HCT116 (cell line): ENCODE data around the gene RAP1A. TPM values are rescaled to one million over a fixed set of nuclear protein-coding genes. Genes with fewer than 3 reads are reported as not detected.

ENCODE experiments used
- ATAC-seq: fragments of 200-7000 bp; cut with Tn5 transposase; 2 replicates; pipeline ENCODE4 v1.9.1; 2020; ENCODE audit warnings: mild to moderate bottlenecking, moderate library complexity
- BruUV-seq: library from RNA; stranded (reverse); fragments of 400-500 nt; replicated peaks from 2 replicates; lab custom pipeline; 2021; lab: Mats Ljungman, UMichigan
- CTCF ChIA-PET: fragments of 300-600 bp; sonication (Branson Sonifier 250); formaldehyde crosslinking; loops from one replicate; lab custom pipeline; 2021; ENCODE audit warnings: antibody characterized with exemption; lab: Charles Lee
- POLR2A ChIA-PET: fragments of 300-600, 350-600 bp; sonication (Branson Sonifier 250); formaldehyde crosslinking; loops from one replicate; lab custom pipeline; 2021; ENCODE audit warnings: antibody characterized with exemption; lab: Charles Lee
- RAD21 ChIA-PET, 2 experiments: fragments of 300-600 bp; sonication (Branson Sonifier 250); formaldehyde crosslinking; loops; one replicate each; lab custom pipeline; 2023; ENCODE audit warnings: low total read pairs in 2 of 2; ENCODE audit not compliant: uncharacterized antibody in 2 of 2, unreplicated experiment in 2 of 2, low non-redundant PET in 1 of 2; lab: Charles Lee
- DNase-seq: peaks from one replicate; pipeline ENCODE4 v3.0.0-alpha.2; 2010; ENCODE audit warnings: low read depth, low spot score
- H2AFZ ChIP-seq: fragments of 200-600 bp; shearing (Covaris generic), sonication (generic); 2 replicates; pipeline ENCODE4 v1.6.1; 2017; ENCODE audit warnings: low read depth, mixed run types, mixed read lengths, antibody characterized with exemption, low read length; ENCODE audit not compliant: poor library complexity, severe bottlenecking
- H3K27ac ChIP-seq: 2 replicates; pipeline ENCODE4 v1.5.1; 2012; ENCODE audit warnings: low read depth, low read length
- H3K27me3 ChIP-seq: fragments of 200-600 bp; sonication (generic); 2 replicates; pipeline ENCODE4 v1.6.1; 2016; ENCODE audit warnings: mixed run types, low read length, mixed read lengths; ENCODE audit not compliant: insufficient read depth
- H3K36me3 ChIP-seq, 2 experiments: fragments of 200-500 bp in 1 of 2; fragments of 200-600 bp in 1 of 2; sonication (Bioruptor generic) in 1 of 2; sonication (generic) in 1 of 2; 2 replicates each; pipeline versions ENCODE4 v1.5.1 to v1.6.1; 2014 to 2016; ENCODE audit warnings: low read length in 2 of 2, inconsistent platforms in 1 of 2, mixed read lengths in 1 of 2, mixed run types in 1 of 2; ENCODE audit not compliant: insufficient read depth in 2 of 2, control insufficient read depth in 1 of 2
- H3K4me1 ChIP-seq, 2 experiments: fragments of 200-600 bp in 1 of 2; sonication (generic) in 1 of 2; 2 replicates each; pipeline versions ENCODE4 v1.5.1 to v1.6.1; 2012 to 2017; ENCODE audit warnings: low read length in 2 of 2, inconsistent platforms in 1 of 2, mild to moderate bottlenecking in 1 of 2, mixed read lengths in 1 of 2, mixed run types in 1 of 2, moderate library complexity in 1 of 2; ENCODE audit not compliant: insufficient read depth in 2 of 2, control insufficient read depth in 1 of 2
- H3K4me2 ChIP-seq: fragments of 200-600 bp; sonication (generic); 2 replicates; pipeline ENCODE4 v1.6.1; 2017; ENCODE audit warnings: mixed run types, low read length, mixed read lengths
- H3K4me3 ChIP-seq, 2 experiments: fragments of 200-600 bp in 1 of 2; sonication (generic) in 1 of 2; replicated peaks in 1 of 2; 2 replicates each; pipeline ENCODE4 v1.5.1; 2011 to 2016; ENCODE audit warnings: low read length in 2 of 2, control low read depth in 1 of 2, low read depth in 1 of 2, mild to moderate bottlenecking in 1 of 2, mixed read lengths in 1 of 2, mixed run types in 1 of 2
- H3K79me2 ChIP-seq: fragments of 200-600 bp; sonication (generic); 2 replicates; pipeline ENCODE4 v1.6.1; 2017; ENCODE audit warnings: mild to moderate bottlenecking, mixed run types, low read length, moderate library complexity, mixed read lengths; ENCODE audit not compliant: insufficient read depth
- H3K9ac ChIP-seq: fragments of 200-600 bp; sonication (generic); 2 replicates; pipeline ENCODE4 v1.6.1; 2016; ENCODE audit warnings: low read length, mixed read lengths
- H3K9me2 ChIP-seq: fragments of 200-600 bp; sonication (generic), shearing (Covaris generic); 2 replicates; pipeline ENCODE4 v1.6.1; 2017; ENCODE audit warnings: mixed run types, mild to moderate bottlenecking, moderate library complexity; ENCODE audit not compliant: insufficient read depth
- H3K9me3 ChIP-seq, 2 experiments: fragments of 200-500 bp in 1 of 2; fragments of 200-600 bp in 1 of 2; sonication (Bioruptor generic) in 1 of 2; sonication (generic) in 1 of 2; 2 replicates each; pipeline ENCODE4 v1.6.1; 2014 to 2017; ENCODE audit warnings: low read length in 2 of 2, mixed read lengths in 2 of 2, inconsistent platforms in 1 of 2, low read depth in 1 of 2, mild to moderate bottlenecking in 1 of 2, mixed run types in 1 of 2, moderate library complexity in 1 of 2; ENCODE audit not compliant: control insufficient read depth in 1 of 2, insufficient read depth in 1 of 2
- H4K20me1 ChIP-seq: fragments of 200-600 bp; sonication (generic), shearing (Covaris generic); 2 replicates; pipeline ENCODE4 v1.6.1; 2017; ENCODE audit warnings: mixed run types, mild to moderate bottlenecking, moderate library complexity; ENCODE audit not compliant: insufficient read depth
- CBX3 ChIP-seq: IDR thresholded peaks from 2 replicates; pipeline ENCODE4 v1.6.1; 2012; ENCODE audit warnings: low read depth
- CEBPB ChIP-seq: IDR thresholded peaks from 2 replicates; pipeline ENCODE4 v1.6.1; 2012; ENCODE audit warnings: low read depth
- EGR1 ChIP-seq: IDR thresholded peaks from 2 replicates; pipeline ENCODE4 v1.6.1; 2012; ENCODE audit warnings: low read depth
- ELF1 ChIP-seq: IDR thresholded peaks from 2 replicates; pipeline ENCODE4 v1.6.1; 2012; ENCODE audit warnings: low read depth, borderline replicate concordance
- EZH2 ChIP-seq: fragments of 200-600 bp; sonication (generic); IDR thresholded peaks from 2 replicates; pipeline ENCODE4 v1.6.1; 2017; ENCODE audit warnings: antibody characterized with exemption, mixed run types
- EZH2phosphoT487 ChIP-seq: fragments of 200-600 bp; IDR thresholded peaks from 2 replicates; pipeline ENCODE4 v1.6.1; 2018; ENCODE audit warnings: antibody characterized with exemption, borderline replicate concordance
- FOSL1 ChIP-seq: IDR thresholded peaks from 2 replicates; pipeline ENCODE4 v1.6.1; 2012; ENCODE audit warnings: low read depth
- REST ChIP-seq: IDR thresholded peaks from 2 replicates; pipeline ENCODE4 v1.6.1; 2012; ENCODE audit warnings: low read depth
- SIN3A ChIP-seq: IDR thresholded peaks from 2 replicates; pipeline ENCODE4 v1.6.1; 2012; ENCODE audit warnings: low read depth
- SP1 ChIP-seq: IDR thresholded peaks from 2 replicates; pipeline ENCODE4 v1.6.1; 2012; ENCODE audit warnings: low read depth
- SRF ChIP-seq: IDR thresholded peaks from 2 replicates; pipeline ENCODE4 v1.6.1; 2012; ENCODE audit warnings: low read depth
- TCF7L2 ChIP-seq: IDR thresholded peaks from 2 replicates; pipeline ENCODE4 v1.7.0; 2011; ENCODE audit warnings: borderline replicate concordance, inconsistent platforms; ENCODE audit not compliant: insufficient read depth, insufficient read length; ENCODE audit errors: extremely low read depth
- YY1 ChIP-seq: IDR thresholded peaks from 2 replicates; pipeline ENCODE4 v1.6.1; 2011; ENCODE audit warnings: low read length, low read depth, moderate library complexity, mild to moderate bottlenecking; ENCODE audit not compliant: insufficient replicate concordance; ENCODE audit errors: extremely low read depth
- ZBTB33 ChIP-seq: IDR thresholded peaks from 2 replicates; pipeline ENCODE4 v1.6.1; 2011; ENCODE audit warnings: mild to moderate bottlenecking, low read length, moderate library complexity; ENCODE audit not compliant: insufficient replicate concordance; ENCODE audit errors: extremely low read depth
- ZFX ChIP-seq: fragments of 450-650 bp; IDR thresholded peaks from 2 replicates; pipeline ENCODE4 v1.6.1; 2017
- ZNF274 ChIP-seq: fragments of 200-500 bp; sonication (Bioruptor generic); IDR thresholded peaks from 2 replicates; pipeline ENCODE4 v1.6.1; 2014; ENCODE audit warnings: mild to moderate bottlenecking, low read depth, low read length, inconsistent platforms
- intact Hi-C: fragments of 100-400 bp; cut with micrococcal nuclease; formaldehyde crosslinking; loops from 2 replicates; pipeline ENCODE4 v1.10.0; 2022
- total RNA-seq: library from RNA; stranded (reverse); gene quantifications from one replicate; pipeline ENCODE4 v1.2.1, GENCODE V29; 2021; ENCODE audit not compliant: unreplicated experiment

The RAP1A gene
- total RNA-seq, 1 experiment from 2014 or later, result 46.2 TPM

GRCh38 chr1:111665497-111665896 is 45.9 kb downstream of the RAP1A start:
- H2AFZ ChIP-seq, result no peak overlapping the region
- H3K79me2 ChIP-seq, result peaks cover 21% of the 10 kb centered on the region; the same call in 1 of the 2 replicates
- intact Hi-C loops, result no loop called here
- H3K4me1 ChIP-seq, result no peaks in the 10 kb centered on the region
- BruUV-seq, result no TSS peak
- ATAC-seq, result no peak
- ChIA-PET POLR2A (no interaction called here), RAD21 (no interaction called here), CTCF (interaction anchor here (0.8 to 1.2 kb wide), 2 partner anchors 49 to 158 kb away, joined by 3 to 5 read pairs; no protein-coding TSS in a partner anchor)
- H3K9me3 ChIP-seq, result no peaks in the 10 kb centered on the region
- H3K9me2 ChIP-seq, result no peaks in the 10 kb centered on the region
- H3K4me2 ChIP-seq, result no peak overlapping the region
- H3K4me3 ChIP-seq, result no peak overlapping the region
- H3K36me3 ChIP-seq, result no peaks in the 10 kb centered on the region
- H3K27me3 ChIP-seq, result no peaks in the 10 kb centered on the region
- no peaks in the 10 kb centered on the region; the same call in 1 of the 2 replicates for H4K20me1 ChIP-seq
- TF ChIP-seq SIN3A (no peak), CBX3 (no peak), EZH2 (no peak), SRF (no peak)
- H3K9ac ChIP-seq, result no peak overlapping the region
- H3K27ac ChIP-seq, result no peak overlapping the region
- DNase-seq, result no peak

- Histone ChIP-seq H3K4me1 (no peaks in the 10 kb centered on the region), H3K36me3 (no peaks in the 10 kb centered on the region), H3K79me2 (peaks cover 24% of the 10 kb centered on the region; the same call in 1 of the 2 replicates), H3K9ac (no peak overlapping the region), H3K27me3 (no peaks in the 10 kb centered on the region), H2AFZ (no peak overlapping the region), H3K9me2 (no peaks in the 10 kb centered on the region), H3K27ac (no peak overlapping the region), H4K20me1 (no peaks in the 10 kb centered on the region; the same call in 1 of the 2 replicates), H3K4me2 (no peak overlapping the region), H3K9me3 (no peaks in the 10 kb centered on the region), H3K4me3 (no peak overlapping the region)
- RAD21 ChIA-PET, result no interaction called here
- DNase-seq, result no peak
- no TSS peak for BruUV-seq
- CTCF ChIA-PET, result no interaction called here
- ATAC-seq, result no peak
- POLR2A ChIA-PET, result no interaction called here
- intact Hi-C loops, result no loop called here
- TF ChIP-seq CEBPB (no peak), ZNF274 (no peak), EZH2 (no peak), REST (no peak), ELF1 (no peak), SIN3A (no peak), EGR1 (no peak), YY1 (no peak), EZH2phosphoT487 (no peak), SP1 (no peak), SRF (no peak), FOSL1 (no peak), ZFX (no peak), TCF7L2 (no peak), ZBTB33 (no peak)
Observed at GRCh38 chr1:111666828-111667227, 47.2 kb downstream of the RAP1A start.
